Keratinocyte (primary cell): ENCODE data around the gene SLC25A21. TPM values are rescaled to one million over a fixed set of nuclear protein-coding genes. Genes with fewer than 3 reads are reported as not detected.
"Not testable (repeated sequence)": the region's sequence is repeated elsewhere in the genome, so short reads cannot be mapped to it uniquely, and the experiment has no call there.

Experiments
- DNase-seq: peaks from one replicate; pipeline ENCODE4 v3.0.0-alpha.2; 2011; ENCODE audit warnings: low read depth, missing footprints, low spot score
- FAIRE-seq: peaks from 2 replicates; lab custom pipeline; 2011; peaks lifted over from hg19 to GRCh38; lab: Jason Lieb, UNC
- H2AFZ ChIP-seq: 2 replicates; pipeline ENCODE4 v1.6.0; 2012; ENCODE audit warnings: low read length, control low read depth, inconsistent platforms; ENCODE audit not compliant: control insufficient read depth
- H3K27ac ChIP-seq: 2 replicates; pipeline ENCODE4 v1.5.1; 2011; ENCODE audit warnings: low read length; ENCODE audit not compliant: control insufficient read depth, insufficient read depth
- H3K27me3 ChIP-seq: 3 replicates; pipeline ENCODE4 v1.6.0; 2011; ENCODE audit warnings: low read length; ENCODE audit not compliant: control insufficient read depth, insufficient read depth; ENCODE audit errors: extremely low read depth
- H3K36me3 ChIP-seq, 2 experiments: 2 replicates in 1 of 2; 3 replicates in 1 of 2; pipeline ENCODE4 v1.5.1; 2011; ENCODE audit warnings: low read length in 2 of 2, mild to moderate bottlenecking in 1 of 2; ENCODE audit not compliant: control insufficient read depth in 2 of 2, insufficient read depth in 2 of 2; ENCODE audit errors: extremely low read depth in 1 of 2
- H3K4me1 ChIP-seq: 3 replicates; pipeline ENCODE4 v1.5.1; 2011; ENCODE audit warnings: low read length; ENCODE audit not compliant: control insufficient read depth, insufficient read depth; ENCODE audit errors: extremely low read depth
- H3K4me2 ChIP-seq: 3 replicates; pipeline ENCODE4 v1.6.0; 2011; ENCODE audit warnings: low read depth, low read length; ENCODE audit not compliant: control insufficient read depth, insufficient read depth; ENCODE audit errors: extremely low read depth
- H3K4me3 ChIP-seq, 3 experiments: fragments of 200-600 bp in 1 of 3; sonication (generic) in 1 of 3; 2 replicates in 2 of 3; 3 replicates in 1 of 3; pipeline ENCODE4 v1.5.1; 2011 to 2016; ENCODE audit warnings: low read length in 3 of 3, mild to moderate bottlenecking in 3 of 3, control low read depth in 2 of 3, inconsistent platforms in 1 of 3, low read depth in 1 of 3, mixed read lengths in 1 of 3, mixed run types in 1 of 3, moderate library complexity in 1 of 3; ENCODE audit not compliant: control insufficient read depth in 2 of 3, insufficient read depth in 2 of 3; ENCODE audit errors: extremely low read depth in 1 of 3
- H3K79me2 ChIP-seq: 2 replicates; pipeline ENCODE4 v1.6.0; 2012; ENCODE audit warnings: low read length; ENCODE audit not compliant: control insufficient read depth, insufficient read depth
- H3K9ac ChIP-seq: 3 replicates; pipeline ENCODE4 v1.6.0; 2011; ENCODE audit warnings: low read length; ENCODE audit not compliant: control insufficient read depth, insufficient read depth; ENCODE audit errors: extremely low read depth
- H3K9me1 ChIP-seq: 3 replicates; pipeline ENCODE4 v1.6.0; 2011; ENCODE audit warnings: low read length; ENCODE audit not compliant: control insufficient read depth, insufficient read depth; ENCODE audit errors: extremely low read depth
- H3K9me3 ChIP-seq: 2 replicates; pipeline ENCODE4 v1.5.1; 2012; ENCODE audit warnings: low read depth, low read length; ENCODE audit not compliant: control insufficient read depth
- H4K20me1 ChIP-seq: 3 replicates; pipeline ENCODE4 v1.6.0; 2011; ENCODE audit warnings: low read length; ENCODE audit not compliant: control insufficient read depth, insufficient read depth; ENCODE audit errors: extremely low read depth
- CTCF ChIP-seq, 3 experiments: IDR thresholded peaks in 1 of 3; conservative IDR thresholded peaks in 1 of 3; optimal IDR thresholded peaks in 1 of 3; 2 replicates in 2 of 3; 3 replicates in 1 of 3; pipeline versions ENCODE3 to v1.5.1; 2011; ENCODE audit warnings: low read length in 3 of 3, mild to moderate bottlenecking in 3 of 3, moderate library complexity in 2 of 3, control low read depth in 1 of 3, inconsistent platforms in 1 of 3; ENCODE audit not compliant: insufficient read depth in 2 of 3; ENCODE audit errors: extremely low read depth in 1 of 3
- EZH2 ChIP-seq: IDR thresholded peaks from one replicate; pipeline ENCODE4 v1.6.1; 2012; ENCODE audit warnings: inconsistent platforms, mild to moderate bottlenecking, low read length, moderate library complexity
- dilution Hi-C: fragments of 300-500 bp; cut with MboI; formaldehyde crosslinking; loops from one replicate; pipeline ENCODE4 v1.7.0; 2020; ENCODE audit warnings: low sequenced_read_pairs; ENCODE audit not compliant: extremely low pct_ligation_motif_present
- polyA plus RNA-seq, 5 experiments: library from polyadenylated mRNA; depleted of rRNA in 3 of 5; stranded (reverse) in 3 of 5; stranded (forward) in 1 of 5; unstranded in 1 of 5; fragments of >200 nt; gene quantifications; 1 replicate in 1 of 5; 2 replicates in 3 of 5; 3 replicates in 1 of 5; pipeline versions ENCODE4 v1.2.1 to v1.2.3, GENCODE V29; 2011 to 2012; ENCODE audit warnings: missing spikeins in 2 of 5, low read depth in 1 of 5, low replicate concordance in 1 of 5

The SLC25A21 gene
- polyA plus RNA-seq, 1 donor (not counting 4 experiments of a cell fraction or from before 2014, with no cell fraction given): 0.66 TPM

- Histone ChIP-seq H3K4me1 (no peaks in the 10 kb centered on the region), H3K4me3 (no peak overlapping the region), H3K27me3 (no peaks in the 10 kb centered on the region), H3K27ac (no peak overlapping the region), H3K9me1 (no peaks in the 10 kb centered on the region), H4K20me1 (no peaks in the 10 kb centered on the region), H3K4me2 (no peak overlapping the region), H3K79me2 (no peaks in the 10 kb centered on the region), H2AFZ (no peak overlapping the region), H3K9me3 (no peaks in the 10 kb centered on the region), H3K36me3 (no peaks in the 10 kb centered on the region), H3K9ac (no peak overlapping the region)
- FAIRE-seq (no peak), DNase-seq (no peak)
- TF ChIP-seq EZH2 (no peak), CTCF (optimal IDR thresholded peaks at IDR 0.05 in 1 of 3, IDR thresholded peaks at IDR 0.05 in 1 of 3, conservative IDR thresholded peaks at IDR 0.05 in 1 of 3; ENCODE audit: extremely low read depth in 1 of 3, insufficient read depth in 2 of 3, low read length in 3 of 3) (no peak)
- dilution Hi-C loops: no loop called here
These were observed 25.0 kb downstream of the SLC25A21 start for GRCh38 chr14:37147310-37147880.

GRCh38 chr14:37146438-37146837, 26.0 kb downstream of the SLC25A21 start:
- FAIRE-seq, dilution Hi-C loops, H3K9me3 ChIP-seq, H3K4me1 ChIP-seq, DNase-seq, H2AFZ ChIP-seq, H3K4me3 ChIP-seq, H3K9me1 ChIP-seq, H3K4me2 ChIP-seq, H3K79me2 ChIP-seq, H3K9ac ChIP-seq, H4K20me1 ChIP-seq, H3K36me3 ChIP-seq, H3K27ac ChIP-seq, H3K27me3 ChIP-seq: not testable (repeated sequence)

DNA sequence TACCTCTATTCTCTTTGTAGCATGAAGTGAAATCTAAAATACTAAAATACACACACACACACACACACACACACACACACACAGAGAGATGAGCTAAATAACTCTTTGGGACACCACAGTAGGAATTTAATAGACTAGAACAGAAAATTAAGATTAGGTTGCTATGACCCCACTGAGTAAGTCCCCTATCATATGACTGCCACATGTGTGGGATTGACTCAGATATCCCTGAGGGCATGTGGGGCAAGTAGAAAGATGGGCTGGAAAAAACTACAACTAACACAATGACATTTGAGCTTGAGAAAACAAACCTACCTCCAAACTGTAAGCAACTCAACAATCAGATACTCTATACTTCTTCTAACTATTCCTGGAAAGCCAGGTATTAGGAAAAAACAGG, 27.0 kb downstream of the SLC25A21 start:
- H4K20me1 ChIP-seq: no peaks in the 10 kb centered on the region
- H3K79me2 ChIP-seq: no peaks in the 10 kb centered on the region
- TF ChIP-seq EZH2: no peak
- no peak for TF ChIP-seq CTCF (optimal IDR thresholded peaks at IDR 0.05 in 1 of 3, IDR thresholded peaks at IDR 0.05 in 1 of 3, conservative IDR thresholded peaks at IDR 0.05 in 1 of 3; ENCODE audit: extremely low read depth in 1 of 3, insufficient read depth in 2 of 3, low read length in 3 of 3)
- no peak overlapping the region for H3K4me2 ChIP-seq
- H2AFZ ChIP-seq: no peak overlapping the region
- H3K27ac ChIP-seq: no peak overlapping the region
- no peaks in the 10 kb centered on the region for H3K9me3 ChIP-seq
- H3K4me1 ChIP-seq: no peaks in the 10 kb centered on the region
- no peak overlapping the region for H3K4me3 ChIP-seq
- H3K36me3 ChIP-seq: no peaks in the 10 kb centered on the region
- no peaks in the 10 kb centered on the region for H3K9me1 ChIP-seq
- dilution Hi-C loops: no loop called here
- no peaks in the 10 kb centered on the region for H3K27me3 ChIP-seq
- DNase-seq (no peak), FAIRE-seq (no peak)
- H3K9ac ChIP-seq: no peak overlapping the region
